Superior temporal gyrus (tissue), 1 donor: ENCODE results near the gene MS4A4A.
"Not testable (repeated sequence)": the region's sequence is repeated elsewhere in the genome, so short reads cannot be mapped to it uniquely, and the experiment has no call there.

Source experiments
- DNase-seq: peaks from one replicate; pipeline ENCODE4 v3.0.0-alpha.2; 2016; ENCODE audit errors: extremely low spot score

MS4A4A gene

DNA sequence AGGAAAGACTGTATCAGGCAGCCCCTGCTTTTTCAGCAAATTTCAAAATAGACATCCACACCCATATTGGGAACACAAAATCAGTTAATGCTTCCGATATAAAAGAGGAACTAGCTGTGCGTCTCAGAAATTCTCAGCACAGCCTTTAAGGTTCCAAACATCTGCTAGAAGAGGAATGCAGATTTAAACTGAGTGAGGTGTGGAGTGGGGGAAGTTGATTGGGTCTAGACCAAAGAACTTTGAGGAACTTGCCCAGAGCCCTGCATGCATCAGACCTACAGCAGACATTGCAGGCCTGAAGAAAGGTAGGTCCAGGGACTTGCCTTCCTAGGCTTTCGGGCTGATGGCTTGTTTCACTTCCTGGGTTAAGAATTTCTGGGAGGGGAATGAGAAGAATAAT is at the start of gene MS4A4A:
TSS of gene MS4A4A (plus strand) at position 255 of the 400 bp plus-strand sequence. CDS start at position 265, 10 bp downstream.
- DNase-seq = no peak

DNA sequence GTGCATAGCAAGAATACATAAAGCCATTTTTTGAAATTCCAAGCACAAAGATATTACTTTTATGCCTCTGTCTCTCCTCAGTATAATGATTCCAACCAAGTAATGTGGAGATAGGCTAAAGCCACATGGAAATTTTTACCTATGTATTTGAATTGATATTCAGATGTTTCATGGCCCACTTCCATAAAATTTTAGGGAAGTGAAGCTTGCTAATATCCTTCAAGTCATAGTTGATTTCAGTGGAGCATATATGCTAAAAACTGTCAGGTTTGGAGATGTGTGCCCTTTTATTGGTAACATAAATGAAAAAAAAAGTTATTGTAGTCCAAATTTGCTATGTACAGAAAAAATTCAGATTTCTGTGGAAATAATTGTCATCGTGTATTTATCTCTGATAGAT is 49.8 kb upstream of the MS4A4A start:
- no peak for DNase-seq

DNA sequence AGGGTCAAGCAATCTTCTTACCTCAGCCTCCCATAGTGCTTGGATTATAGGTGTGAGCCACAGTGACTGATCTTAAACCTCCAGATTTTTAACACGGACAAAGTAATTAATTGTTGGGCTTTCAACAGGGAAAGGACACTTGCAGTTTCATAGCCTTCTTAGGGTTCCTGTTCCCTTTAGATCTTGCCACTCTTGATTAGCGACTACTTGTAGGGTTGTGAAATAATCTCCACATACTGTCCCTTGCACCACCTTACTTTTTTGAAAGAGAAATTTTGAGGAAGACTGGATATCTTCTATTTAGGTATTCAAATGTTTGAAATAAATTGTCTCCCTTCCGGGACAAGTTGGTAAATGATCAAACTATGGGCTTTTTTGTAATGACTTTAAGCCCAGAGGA is 45.1 kb upstream of the MS4A4A start:
- DNase-seq = no peak

DNA sequence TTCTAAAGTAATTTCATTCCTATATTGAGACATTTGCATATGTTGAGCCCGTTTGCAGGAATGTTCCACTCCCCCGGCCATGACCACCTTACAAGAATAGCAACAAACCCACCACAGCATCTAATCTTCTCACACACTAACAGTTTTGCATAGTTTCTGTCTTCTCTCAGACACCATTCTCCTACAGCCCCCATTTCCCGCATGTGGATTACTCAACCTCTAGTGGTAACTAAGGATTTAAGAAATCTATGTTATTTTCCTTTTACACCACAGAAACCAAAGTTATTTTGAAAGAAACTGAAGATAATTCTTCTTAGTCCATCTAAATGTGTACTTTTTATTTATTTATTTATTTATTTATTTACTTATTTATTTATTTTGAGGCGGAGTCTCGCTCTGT is 39.8 kb upstream of the MS4A4A start:
- no peak for DNase-seq

DNA sequence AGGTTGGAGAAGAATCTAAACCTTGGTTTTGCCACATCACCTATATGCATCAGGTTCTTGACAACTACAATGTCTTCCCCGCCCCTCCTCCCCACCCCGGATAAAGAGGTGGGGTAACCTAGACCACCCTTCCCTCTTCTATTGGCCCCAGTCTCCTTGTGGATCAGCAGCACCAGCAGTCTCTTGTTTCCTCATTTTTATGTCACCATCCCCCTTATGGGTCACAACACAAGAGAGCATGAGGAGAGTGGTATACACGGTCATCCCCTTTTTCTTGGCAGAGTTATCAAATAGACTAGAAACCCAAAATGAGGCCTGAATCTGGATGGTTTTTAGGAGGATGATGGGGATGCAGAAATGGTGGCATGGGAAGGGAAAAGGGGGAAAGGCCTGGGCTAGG is 38.7 kb upstream of the MS4A4A start:
- no peak for DNase-seq

DNA sequence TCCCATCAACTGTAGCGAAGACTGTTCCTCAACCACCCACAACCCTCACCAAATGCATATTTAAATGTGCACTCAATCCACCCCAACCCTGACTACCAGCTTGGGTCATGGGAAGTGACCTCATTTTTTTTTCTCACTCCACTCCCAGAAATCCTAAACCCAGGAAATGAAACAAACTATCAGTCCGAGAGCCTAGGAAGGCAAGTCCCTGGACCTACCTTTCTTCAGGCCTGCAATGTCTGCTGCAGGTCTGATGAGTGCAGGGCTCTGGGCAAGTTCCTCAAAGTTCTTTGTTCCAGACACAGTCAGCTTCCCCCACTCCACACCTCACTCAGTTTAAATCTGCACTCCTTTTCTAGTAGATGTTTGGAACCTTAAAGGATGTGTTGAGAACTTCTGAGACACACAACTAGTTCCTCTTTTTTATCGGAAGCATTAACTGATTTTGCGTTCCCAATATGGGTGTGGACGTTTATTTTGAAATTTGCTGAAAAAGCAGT is 37.7 kb upstream of the MS4A4A start, which contains the start of gene MS4A4E:
TSS of gene MS4A4E (minus strand) at position 398 of the 500 bp plus-strand sequence. CDS start 13,082 bp downstream, outside the sequence.
- DNase-seq = no peak

DNA sequence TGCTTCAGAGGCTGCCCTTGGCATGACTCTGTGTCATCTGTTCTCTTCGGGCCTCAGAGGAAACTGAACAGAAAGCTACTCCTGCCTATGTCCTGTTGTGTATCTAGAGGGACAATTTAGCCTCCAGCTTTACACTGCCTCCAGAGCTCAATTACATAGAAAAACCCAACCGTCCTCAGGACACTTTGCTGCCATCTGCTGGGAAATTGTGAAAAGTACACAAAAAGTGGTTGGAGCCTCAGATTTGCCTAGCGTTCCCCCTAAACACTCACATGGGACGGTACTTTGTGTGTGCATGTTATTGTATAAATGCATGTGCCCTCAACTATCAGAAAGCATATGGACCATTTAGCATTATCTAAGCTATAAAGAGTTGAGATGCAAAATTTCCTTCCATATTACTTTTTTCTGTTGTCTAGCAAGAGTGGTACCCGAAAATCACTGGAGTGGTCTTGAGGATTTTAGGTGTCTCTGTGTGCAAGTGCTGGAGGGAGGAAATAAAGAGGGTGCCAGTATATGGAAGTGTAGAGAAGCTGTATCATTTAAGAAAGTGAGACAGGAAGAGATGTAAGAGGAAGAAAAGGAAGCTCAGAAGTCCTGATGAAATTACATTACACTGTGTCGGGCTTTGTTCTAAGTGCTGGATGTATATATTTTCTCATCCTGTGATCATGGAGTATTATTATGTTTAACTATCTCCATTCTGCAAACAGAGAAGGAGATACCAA is 28.8 kb upstream of the MS4A4A start:
- no peak for DNase-seq

DNA sequence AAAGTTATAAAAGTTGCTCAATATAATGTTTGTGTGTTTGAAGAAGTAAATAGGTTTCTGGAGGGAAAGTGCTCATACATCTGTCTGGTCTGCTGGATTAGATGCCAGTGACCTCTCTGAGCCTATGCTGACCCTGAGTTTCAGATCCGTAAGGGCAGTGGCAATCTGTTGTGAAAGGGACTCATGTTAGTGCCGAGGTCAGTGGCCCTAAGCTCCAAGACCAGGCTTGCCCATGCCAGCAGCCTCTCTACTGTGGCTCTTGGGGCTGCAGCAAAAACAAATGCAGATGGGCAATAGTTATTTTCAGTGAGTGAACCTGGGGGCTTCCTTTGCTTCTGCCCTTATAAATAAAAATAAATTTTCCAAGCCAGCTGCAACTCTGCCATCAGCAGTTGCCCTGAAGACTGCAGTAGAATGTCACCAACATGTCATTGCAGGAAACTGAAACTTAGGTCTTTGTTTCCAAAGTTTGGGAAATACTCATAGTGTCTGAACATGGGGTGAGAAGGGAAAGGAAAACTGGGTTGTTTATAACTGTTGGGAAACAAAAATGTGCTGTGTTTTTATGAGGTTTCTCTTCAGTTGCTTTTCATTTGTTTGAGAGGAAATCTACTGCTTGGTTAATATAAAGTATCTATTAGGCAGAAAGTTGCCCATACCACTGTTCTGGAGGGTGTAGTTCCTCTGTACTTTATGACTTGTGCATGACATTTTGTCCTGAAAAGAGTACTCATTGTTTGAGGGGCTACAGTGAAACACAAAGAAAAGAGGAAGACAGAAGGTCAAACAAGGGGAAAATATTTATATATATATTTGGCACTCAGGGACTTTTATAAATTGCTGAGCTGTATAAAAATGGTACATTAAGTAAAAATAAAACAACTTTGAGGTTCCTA is 28.0 kb upstream of the MS4A4A start:
- no peak for DNase-seq

DNA sequence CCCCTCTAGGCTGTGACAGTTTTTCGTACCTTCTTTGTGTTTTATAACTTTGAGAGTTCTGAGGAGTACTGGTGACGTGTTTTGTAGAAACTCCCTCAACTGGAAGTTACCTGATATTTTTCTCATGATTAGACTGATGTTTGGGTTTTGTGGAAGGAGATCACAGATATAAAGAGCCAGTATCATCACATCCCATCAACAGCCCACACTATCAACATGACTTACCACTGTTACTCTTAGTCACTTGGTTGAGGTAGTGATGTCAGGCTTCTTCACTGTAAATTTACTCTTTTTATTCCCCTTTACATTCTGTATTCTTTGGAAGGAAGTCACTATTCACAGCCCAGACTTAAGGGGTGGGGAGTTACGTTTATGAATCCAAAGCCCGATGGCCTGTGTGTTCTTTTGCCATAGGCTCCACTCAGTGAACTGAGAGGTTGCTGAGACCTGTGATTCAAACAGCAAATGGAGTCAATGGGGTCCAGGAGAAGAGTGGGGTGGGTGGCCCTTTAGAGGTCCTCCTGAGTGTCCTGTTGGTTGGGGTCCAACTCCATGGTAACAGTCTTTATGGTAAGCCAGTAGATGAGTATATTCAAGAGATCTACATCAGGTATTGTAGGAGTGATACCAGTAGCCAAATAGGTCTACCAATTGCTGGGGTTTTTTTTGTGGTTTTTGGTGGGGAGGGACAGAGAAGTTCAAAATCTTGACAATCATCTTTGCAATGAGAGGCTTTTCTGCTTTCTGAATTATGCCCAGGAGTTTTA is 22.3 kb upstream of the MS4A4A start:
- no peak for DNase-seq

DNA sequence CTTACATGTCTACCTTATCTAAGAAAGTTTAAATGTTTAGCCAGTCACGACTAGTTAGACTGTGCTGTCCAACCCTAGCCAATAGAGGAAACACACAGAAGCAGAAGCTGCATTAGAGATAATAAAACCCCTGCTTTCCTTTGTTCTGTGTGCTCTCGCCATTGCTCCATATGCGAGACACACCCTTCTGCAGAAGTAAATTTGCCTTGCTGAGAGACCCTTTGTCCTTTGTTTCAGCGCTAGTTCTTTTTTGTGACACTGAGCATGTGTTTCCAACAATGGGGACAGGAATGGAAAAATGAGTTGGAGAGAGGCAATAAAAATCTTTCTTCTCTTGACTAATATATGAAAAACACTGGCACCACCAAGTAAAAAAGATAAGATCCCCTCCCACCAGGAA is 19.5 kb upstream of the MS4A4A start:
- no peak for DNase-seq

DNA sequence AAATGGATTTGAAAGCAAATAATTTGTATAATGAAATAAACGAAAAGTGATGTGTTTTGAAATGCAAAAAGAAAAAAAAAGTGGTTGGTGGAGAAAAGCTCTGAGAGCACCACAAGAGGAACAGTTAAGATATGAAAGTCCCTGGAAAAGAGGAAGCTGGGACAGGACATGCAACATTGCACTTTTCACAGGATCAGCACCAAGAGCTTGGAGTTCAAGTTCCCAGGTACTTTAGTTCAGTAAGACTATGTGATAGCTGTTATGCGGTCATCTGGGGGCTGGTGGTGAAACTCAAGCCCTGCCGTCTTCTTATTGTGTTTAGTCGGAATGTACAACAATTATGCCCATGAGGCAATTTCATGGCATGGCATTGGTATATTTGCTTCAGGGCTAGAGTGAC is 17.1 kb upstream of the MS4A4A start:
- no peak for DNase-seq

DNA sequence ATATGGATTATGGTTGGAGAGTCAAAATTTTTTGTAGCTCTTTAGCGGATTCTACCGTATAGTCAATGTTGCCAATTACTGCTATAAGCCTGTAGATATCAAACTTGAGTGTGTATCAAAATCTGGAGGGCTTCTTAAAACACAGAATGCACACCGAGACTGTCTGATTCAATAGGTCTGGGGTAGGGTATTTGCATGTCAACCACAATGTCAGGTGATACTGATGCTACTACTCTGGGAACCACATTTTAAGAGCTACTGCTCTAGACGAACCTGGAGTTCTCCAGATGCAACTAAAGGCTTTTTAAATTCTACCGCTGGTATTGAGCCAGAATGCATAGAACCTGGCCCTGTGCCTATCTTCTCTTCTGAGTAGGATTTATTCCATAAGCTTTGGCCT is 15.8 kb upstream of the MS4A4A start:
- no peak for DNase-seq

DNA sequence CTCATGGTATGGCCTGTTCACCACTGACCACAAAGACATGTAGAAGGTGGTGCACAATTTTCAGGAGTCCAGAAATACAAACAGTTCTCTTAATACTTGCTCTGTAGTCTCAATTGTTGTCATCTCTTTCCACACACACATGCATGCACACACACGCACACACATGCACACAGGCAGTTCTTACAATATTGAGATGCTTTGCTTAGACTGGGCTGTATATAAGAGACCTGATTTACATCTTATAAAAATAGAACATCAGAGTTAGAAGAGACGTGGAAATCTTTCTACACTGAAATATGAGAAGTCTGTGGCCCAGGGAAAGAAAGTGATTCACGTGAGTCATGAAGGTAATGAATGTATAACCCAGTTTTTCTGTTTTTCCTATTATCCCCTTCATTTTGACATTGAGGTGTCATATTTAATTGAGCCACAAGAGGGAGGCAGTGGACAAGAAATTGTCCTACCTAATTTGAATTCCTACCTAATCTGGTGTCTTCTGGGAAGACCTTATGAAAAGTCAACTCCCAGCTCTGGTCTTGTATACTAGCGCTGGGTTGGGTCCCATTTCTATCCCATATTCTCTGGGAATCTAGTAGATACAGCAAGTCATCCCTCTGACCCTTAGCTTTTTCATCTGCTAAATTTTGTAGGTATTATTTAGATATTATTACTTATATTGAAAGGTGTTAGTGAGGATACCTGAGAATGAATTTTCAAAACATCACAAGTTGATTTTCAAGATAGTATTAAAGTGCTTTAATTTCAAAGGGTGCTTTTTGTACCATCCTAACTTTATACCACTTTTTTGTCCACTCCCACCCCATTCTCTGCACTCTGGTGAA is 14.9 kb upstream of the MS4A4A start:
- peak; percentile 79 for DNase-seq

DNA sequence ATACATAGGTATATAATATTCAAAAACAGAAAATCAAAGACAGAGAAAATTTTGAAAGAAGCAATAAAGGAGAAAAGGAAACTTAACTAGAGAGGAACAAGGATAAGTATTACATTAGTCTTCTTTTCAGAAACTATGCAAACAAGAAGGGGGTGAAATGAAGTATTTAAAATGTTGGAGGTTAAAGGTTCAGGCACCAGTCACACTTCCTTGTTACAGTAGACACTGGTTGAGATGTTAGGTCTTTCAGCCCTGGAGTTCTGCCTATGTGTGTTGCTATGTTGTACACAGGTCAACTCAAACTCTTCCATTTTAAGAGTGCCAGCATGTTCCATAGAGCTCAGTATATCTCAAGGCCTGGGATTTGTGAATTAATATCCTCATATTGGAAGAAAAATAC is 6.0 kb upstream of the MS4A4A start:
- no peak for DNase-seq

DNA sequence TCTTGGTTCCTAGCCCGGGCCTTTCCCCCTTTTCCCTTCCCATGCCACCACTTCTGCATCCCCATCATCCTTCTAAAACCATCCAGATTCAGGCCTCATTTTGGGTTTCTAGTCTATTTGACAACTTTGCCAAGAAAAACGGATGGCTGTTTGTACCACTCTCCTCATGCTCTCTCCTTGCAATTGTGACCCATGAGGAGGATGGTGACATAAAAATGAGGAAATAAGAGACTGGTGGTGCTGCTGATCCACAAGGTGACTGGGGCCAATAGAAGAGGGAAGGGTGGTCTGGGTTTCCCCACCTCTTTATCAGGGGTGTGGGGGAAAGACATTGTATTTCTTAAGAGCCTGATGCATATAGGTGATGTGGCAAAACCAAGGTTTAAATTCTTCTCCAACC is 1.0 kb downstream of the MS4A4A start:
- DNase-seq = no peak

DNA sequence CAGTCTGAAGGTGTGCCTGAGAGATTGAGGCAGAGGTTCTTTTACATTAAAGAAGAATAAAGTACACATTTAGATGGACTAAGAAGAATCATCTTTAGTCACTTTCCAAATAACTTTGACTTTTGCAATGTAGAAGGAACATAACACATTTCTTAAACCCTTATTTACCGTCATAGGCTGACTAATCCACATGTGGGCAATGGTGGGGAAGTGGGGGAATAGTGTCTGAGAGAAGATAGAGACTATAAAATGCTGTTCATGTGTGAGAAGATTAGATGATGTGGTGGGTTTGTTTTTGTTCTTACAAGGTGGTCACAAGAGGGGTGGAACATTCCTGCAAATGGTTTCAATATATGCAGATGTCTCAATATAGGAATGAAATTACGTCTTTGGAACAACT is 1.8 kb downstream of the MS4A4A start:
- no peak for DNase-seq

DNA sequence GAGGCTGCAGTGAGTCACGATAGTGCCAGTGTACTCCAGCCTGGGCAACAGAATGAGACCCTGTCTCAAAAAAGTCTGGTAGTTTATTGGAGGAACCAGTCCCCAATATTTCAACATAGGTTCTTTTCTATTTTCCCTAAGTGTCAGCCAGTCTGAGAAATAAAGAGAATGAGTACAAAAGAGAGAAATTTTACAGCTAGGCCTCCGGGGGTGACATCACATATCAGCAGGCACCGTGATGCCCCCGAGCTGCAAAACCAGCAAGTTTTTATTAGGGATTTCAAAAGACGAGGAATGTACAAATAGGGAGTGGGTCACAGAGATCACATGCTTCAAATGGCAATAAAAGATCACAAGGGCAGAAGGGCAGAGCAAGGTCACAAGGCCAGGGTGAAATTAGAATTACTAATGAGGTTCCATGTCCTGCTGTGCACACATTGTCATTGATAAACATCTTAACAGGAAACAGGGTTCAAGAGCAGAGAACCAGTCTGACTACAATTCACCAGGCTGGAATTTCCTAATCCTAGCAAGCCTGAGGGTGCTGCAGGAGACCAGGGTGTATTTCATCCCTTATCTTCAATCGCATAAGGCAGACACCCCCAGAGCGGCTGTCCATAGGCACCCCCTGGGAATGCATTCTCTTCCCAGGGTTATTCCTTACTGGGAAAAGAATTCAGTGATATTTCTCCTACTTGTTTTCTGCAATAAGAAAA is 5.1 kb downstream of the MS4A4A start:
- not testable (repeated sequence) for DNase-seq

DNA sequence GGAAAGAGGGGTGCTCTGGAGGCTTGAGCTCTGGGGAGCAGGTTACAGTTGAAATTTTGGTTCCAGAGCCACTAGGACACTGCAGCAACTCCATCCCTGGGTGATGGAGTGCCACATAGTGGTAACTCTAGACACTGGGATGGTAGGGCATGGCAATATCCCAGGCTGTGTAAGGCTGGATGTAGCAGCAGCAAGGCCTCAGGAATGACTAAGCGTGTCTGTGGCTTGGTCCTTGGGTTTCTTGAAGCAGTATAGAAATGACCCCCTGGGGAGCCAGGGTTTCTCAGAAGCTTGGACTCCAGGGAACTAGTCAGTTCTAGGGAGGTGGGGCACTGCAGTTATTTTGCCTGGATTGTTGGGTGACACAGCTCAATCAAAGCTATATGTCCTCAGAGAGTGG is 8.1 kb downstream of the MS4A4A start:
- no peak for DNase-seq

DNA sequence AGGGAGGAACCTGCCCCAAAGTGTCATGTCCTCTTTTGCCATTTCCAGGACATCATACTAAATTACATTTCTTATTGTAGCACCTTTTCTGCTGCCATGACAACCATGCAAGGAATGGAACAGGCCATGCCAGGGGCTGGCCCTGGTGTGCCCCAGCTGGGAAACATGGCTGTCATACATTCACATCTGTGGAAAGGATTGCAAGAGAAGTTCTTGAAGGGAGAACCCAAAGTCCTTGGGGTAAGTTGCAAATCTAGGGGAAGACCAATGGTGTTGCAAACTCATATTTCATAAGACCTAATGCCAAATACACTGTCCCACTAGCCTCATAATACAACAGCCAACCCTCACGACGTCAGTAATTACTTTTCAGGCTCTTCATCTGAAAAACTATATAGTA is 11.7 kb downstream of the MS4A4A start:
- DNase-seq = no peak

DNA sequence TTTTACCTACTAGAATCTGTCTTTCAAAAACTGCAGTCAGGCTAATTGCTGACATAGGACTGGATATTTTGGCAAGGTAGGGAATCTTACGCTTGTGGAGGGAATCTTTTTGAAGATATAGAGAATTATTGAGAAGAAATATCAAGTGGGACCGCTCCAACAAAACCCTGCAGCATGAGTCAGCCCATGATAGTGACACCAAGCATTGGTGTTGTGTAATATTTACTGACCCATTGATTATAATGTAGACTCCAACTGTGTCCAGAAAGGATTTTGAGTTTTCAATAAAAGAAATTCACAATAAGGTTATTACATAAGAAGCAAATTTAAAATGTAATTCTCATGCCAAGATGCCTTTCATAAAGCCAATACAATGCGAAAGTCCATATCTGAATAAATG is 20.7 kb downstream of the MS4A4A start:
- no peak for DNase-seq
